ENCODE results near the gene MLX. TPM values are rescaled to one million over a fixed set of nuclear protein-coding genes. Genes with fewer than 3 reads are reported as not detected.

Gene MLX
- total RNA-seq, 4 donors from 2014 or later, result 24.9 to 34.5 (median 29.3) TPM

DNA sequence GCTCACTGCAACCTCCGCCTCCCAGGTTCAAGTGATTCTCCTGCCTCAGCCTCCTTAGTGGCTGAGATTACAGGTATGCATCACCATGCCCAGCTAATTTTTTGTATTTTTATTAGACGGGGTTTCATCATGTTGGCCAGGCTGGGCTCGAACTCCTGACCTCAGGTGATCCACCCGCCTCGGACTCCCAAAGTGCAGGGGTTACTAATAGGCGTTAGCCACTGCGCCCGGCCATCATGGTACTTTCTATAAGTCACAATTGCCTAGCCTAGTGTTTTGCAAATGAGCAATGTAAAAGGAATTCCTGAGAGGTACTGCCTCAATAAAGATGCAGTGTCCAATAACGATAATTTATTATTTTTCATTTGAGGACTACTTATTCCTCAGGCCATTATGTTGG lies 24.5 kb downstream of the MLX start:
- H3K27ac ChIP-seq (replicated peaks in 1 of 4), result no peak overlapping the region
- intact Hi-C loops (cut with DNase I), result no loop called here
- no peak for DNase-seq (ENCODE audit: extremely low spot score)
- WGBS, result 91% methylated on average over 9 of the region's 9 CpGs
- H3K4me1 ChIP-seq, result peaks cover 13 to 37% (median 22%) of the 10 kb centered on the region in 4 donors
- H3K4me3 ChIP-seq, result no peak overlapping the region
- H3K9me3 ChIP-seq, result no peaks in the 10 kb centered on the region
- no peaks in the 10 kb centered on the region for H3K27me3 ChIP-seq
- peaks cover 26 to 68% (median 61%) of the 10 kb centered on the region in 4 donors for H3K36me3 ChIP-seq
- no peak for TF ChIP-seq EP300 (IDR thresholded peaks at IDR 0.05)
- TF ChIP-seq, protein P1, sequence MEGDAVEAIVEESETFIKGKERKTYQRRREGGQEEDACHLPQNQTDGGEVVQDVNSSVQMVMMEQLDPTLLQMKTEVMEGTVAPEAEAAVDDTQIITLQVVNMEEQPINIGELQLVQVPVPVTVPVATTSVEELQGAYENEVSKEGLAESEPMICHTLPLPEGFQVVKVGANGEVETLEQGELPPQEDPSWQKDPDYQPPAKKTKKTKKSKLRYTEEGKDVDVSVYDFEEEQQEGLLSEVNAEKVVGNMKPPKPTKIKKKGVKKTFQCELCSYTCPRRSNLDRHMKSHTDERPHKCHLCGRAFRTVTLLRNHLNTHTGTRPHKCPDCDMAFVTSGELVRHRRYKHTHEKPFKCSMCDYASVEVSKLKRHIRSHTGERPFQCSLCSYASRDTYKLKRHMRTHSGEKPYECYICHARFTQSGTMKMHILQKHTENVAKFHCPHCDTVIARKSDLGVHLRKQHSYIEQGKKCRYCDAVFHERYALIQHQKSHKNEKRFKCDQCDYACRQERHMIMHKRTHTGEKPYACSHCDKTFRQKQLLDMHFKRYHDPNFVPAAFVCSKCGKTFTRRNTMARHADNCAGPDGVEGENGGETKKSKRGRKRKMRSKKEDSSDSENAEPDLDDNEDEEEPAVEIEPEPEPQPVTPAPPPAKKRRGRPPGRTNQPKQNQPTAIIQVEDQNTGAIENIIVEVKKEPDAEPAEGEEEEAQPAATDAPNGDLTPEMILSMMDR (IDR thresholded peaks at IDR 0.05), result no peak
- no peak for TF ChIP-seq POLR2A (IDR thresholded peaks at IDR 0.05; ENCODE audit: low read depth)
- TF ChIP-seq POLR2AphosphoS5 (IDR thresholded peaks at IDR 0.05), result no peak

DNA sequence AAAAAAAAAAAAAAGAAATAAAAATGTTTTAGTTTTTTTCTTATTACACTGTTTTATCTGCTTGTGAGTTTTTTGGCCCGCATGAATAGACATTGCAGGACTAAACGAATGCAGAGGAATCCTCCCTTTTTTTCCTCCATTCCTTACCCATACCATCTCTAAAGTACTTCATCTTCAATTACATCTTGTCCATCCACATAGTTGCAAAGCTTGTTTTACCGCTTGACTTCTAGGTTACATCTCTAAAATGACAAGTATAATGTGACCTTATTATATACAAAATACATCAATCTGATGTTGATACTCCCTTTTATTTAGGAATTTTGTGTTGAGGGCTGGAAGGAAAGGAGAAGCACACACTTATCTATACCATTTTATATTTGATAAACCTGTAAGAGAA lies 29.5 kb downstream of the MLX start:
- intact Hi-C loops (cut with DNase I), result no loop called here
- no peak overlapping the region for H3K27ac ChIP-seq (replicated peaks in 1 of 4)
- no peak for DNase-seq (ENCODE audit: extremely low spot score)
- H3K36me3 ChIP-seq, result peaks cover 7 to 28% (median 15%) of the 10 kb centered on the region in 4 donors
- TF ChIP-seq EP300 (IDR thresholded peaks at IDR 0.05), result no peak
- TF ChIP-seq POLR2A (IDR thresholded peaks at IDR 0.05; ENCODE audit: low read depth), result no peak
- no peak for TF ChIP-seq POLR2AphosphoS5 (IDR thresholded peaks at IDR 0.05)
- H3K27me3 ChIP-seq, result no peaks in the 10 kb centered on the region
- 82% methylated on average over 3 of the region's 3 CpGs for WGBS
- no peak overlapping the region for H3K4me3 ChIP-seq
- H3K4me1 ChIP-seq, result peaks cover 13 to 20% (median 15%) of the 10 kb centered on the region in 4 donors
- no peaks in the 10 kb centered on the region for H3K9me3 ChIP-seq

DNA sequence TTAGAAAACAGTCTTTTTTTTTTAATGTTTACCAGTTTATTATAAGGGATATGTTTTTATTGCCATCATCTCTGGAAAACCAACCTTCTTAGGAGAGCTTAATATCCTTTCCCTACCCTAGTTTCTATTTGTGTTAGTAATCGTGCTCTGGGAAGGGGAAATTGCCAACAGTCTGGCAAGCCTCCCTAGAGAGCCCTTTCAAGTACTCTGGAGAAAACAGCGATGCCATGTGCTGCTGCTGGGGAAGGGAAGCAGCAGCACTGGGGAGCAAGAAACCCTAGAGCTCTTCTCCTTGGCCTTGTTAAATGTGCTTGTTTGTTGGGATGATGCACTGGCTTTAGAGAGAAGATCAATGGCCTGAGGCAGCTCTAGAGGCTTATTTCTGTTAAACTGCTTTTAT lies 32.0 kb downstream of the MLX start:
- no peaks in the 10 kb centered on the region for H3K27me3 ChIP-seq
- H3K4me3 ChIP-seq, result no peak overlapping the region
- no peak for DNase-seq (ENCODE audit: extremely low spot score)
- H3K36me3 ChIP-seq, result peaks cover 0 to 23% (median 13%) of the 10 kb centered on the region in 4 donors
- H3K4me1 ChIP-seq, result peaks cover 13 to 22% (median 16%) of the 10 kb centered on the region in 4 donors
- intact Hi-C loops (cut with DNase I), result no loop called here
- H3K9me3 ChIP-seq, result no peaks in the 10 kb centered on the region
- H3K27ac ChIP-seq (replicated peaks in 1 of 4), result no peak overlapping the region
- TF ChIP-seq POLR2AphosphoS5 (IDR thresholded peaks at IDR 0.05), result no peak
- TF ChIP-seq, protein P1 (IDR thresholded peaks at IDR 0.05), result no peak
- 20% methylated on average over 2 of the region's 2 CpGs for WGBS

DNA sequence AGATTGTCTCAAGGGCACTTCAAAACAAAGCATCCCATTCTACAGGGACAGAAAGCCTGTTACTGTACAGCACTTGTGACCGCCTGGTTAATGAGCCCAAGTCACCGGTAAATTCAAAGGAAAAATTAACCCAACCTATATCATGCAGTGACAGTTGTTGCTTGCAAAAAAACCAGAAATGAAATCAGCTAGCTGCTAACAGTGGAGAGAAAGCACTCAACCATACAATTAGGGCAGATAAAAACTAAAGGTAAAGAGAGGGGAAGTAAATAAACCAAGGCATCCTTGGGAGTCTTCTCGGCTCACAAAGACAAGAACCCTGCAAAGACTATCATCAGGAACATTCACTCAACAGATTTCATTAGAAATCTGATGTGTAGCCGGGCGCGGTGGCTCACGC lies 36.4 kb downstream of the MLX start:
- WGBS, result 88% methylated on average over 7 of the region's 7 CpGs
- TF ChIP-seq EP300 (IDR thresholded peaks at IDR 0.05) (no peak), POLR2A (IDR thresholded peaks at IDR 0.05; ENCODE audit: low read depth) (no peak), POLR2AphosphoS5 (IDR thresholded peaks at IDR 0.05) (no peak)
- TF ChIP-seq, protein P1 (IDR thresholded peaks at IDR 0.05), result no peak
- H3K27me3 ChIP-seq, result no peaks in the 10 kb centered on the region
- peaks cover 0 to 14% (median 4%) of the 10 kb centered on the region in 4 donors for H3K36me3 ChIP-seq
- no peak overlapping the region for H3K4me3 ChIP-seq
- DNase-seq (ENCODE audit: extremely low spot score), result no peak
- intact Hi-C loops (cut with DNase I), result no loop called here
- H3K9me3 ChIP-seq, result no peaks in the 10 kb centered on the region
- H3K27ac ChIP-seq (replicated peaks in 1 of 4), result no peak overlapping the region
- peaks cover 37 to 66% (median 51%) of the 10 kb centered on the region in 4 donors for H3K4me1 ChIP-seq

DNA sequence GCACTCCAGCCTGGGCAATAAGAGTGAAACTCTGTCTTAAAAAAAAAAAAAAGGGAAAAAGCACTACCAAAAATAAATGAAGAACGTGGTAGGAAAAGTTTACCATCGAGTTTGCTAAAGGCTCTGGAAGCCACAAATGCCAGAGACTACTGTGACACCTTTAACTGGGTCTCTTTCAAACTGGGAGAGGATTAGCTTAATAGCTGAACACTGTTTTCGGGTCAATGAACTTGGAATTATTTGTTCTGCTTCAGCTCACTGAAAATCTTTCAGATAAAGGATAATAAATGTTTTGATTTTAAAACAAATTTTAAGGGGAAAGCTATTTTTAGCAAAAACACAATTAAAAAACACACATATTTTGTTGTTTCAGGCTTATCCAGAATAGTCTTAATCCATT lies 40.9 kb downstream of the MLX start:
- intact Hi-C loops (cut with DNase I), result loop anchor here (2.0 kb wide), 1 partner anchor 71 kb away; no protein-coding TSS in a partner anchor

More for the DNA sequence above, 40.9 kb downstream of the MLX start:
- WGBS, result 25% methylated on average over 3 of the region's 3 CpGs
- H3K27ac ChIP-seq (replicated peaks in 1 of 4), result peak overlapping the region in 2 of 4 donors; percentile 89 to 93
- H3K27me3 ChIP-seq, result no peaks in the 10 kb centered on the region
- H3K4me1 ChIP-seq, result peaks cover 31 to 59% (median 56%) of the 10 kb centered on the region in 4 donors
- H3K36me3 ChIP-seq, result peaks cover 11 to 17% (median 14%) of the 10 kb centered on the region in 4 donors
- no peak for DNase-seq (ENCODE audit: extremely low spot score)
- H3K4me3 ChIP-seq, result peak overlapping the region; percentile 72 to 97 (median 86)
- TF ChIP-seq POLR2A (IDR thresholded peaks at IDR 0.05; ENCODE audit: low read depth) (no peak), EP300 (IDR thresholded peaks at IDR 0.05) (no peak), POLR2AphosphoS5 (IDR thresholded peaks at IDR 0.05) (no peak)
- TF ChIP-seq, protein P1 (IDR thresholded peaks at IDR 0.05), result no peak
- H3K9me3 ChIP-seq, result no peaks in the 10 kb centered on the region
